HepG2 (cell line): ENCODE data around the gene TMEM240. TPM values are rescaled to one million over a fixed set of nuclear protein-coding genes. Genes with fewer than 3 reads are reported as not detected.
A peak's percentile ranks its signal among the peaks of the same experiment; 100 is the strongest.

Experiments used
- ARNT ChIP-seq: fragments of 450-650 bp; IDR thresholded peaks from 2 replicates; pipeline ENCODE4 v1.6.1; 2017
- ATF2 ChIP-seq: sonication (generic); formaldehyde crosslinking; IDR thresholded peaks from 2 replicates; pipeline ENCODE4 v1.4.0; 2020; ENCODE audit warnings: missing genetic modification reagents
- CREM ChIP-seq, 2 experiments: sonication (generic) in 1 of 2; formaldehyde crosslinking in 1 of 2; IDR thresholded peaks; 2 replicates each; pipeline versions ENCODE4 v1.4.0 to v1.6.1; 2016 to 2020; ENCODE audit warnings: antibody characterized with exemption in 1 of 2, mild to moderate bottlenecking in 1 of 2, missing genetic modification reagents in 1 of 2
- DMAP1 ChIP-seq: IDR thresholded peaks from 2 replicates; pipeline ENCODE4 v1.6.1; 2016
- IRF2 ChIP-seq: IDR thresholded peaks from 2 replicates; pipeline ENCODE4 v1.6.1; 2018; ENCODE audit warnings: missing genetic modification reagents, missing compliant biosample characterization
- KDM1A ChIP-seq: IDR thresholded peaks from 2 replicates; pipeline ENCODE4 v1.6.1; 2016; ENCODE audit warnings: missing compliant biosample characterization
- KLF15 ChIP-seq: sonication (generic); formaldehyde crosslinking; IDR thresholded peaks from 2 replicates; pipeline ENCODE4 v1.8.1; 2023; ENCODE audit warnings: borderline replicate concordance, mild to moderate bottlenecking, inconsistent platforms, missing genetic modification reagents, mixed read lengths
- MAFK ChIP-seq, 2 experiments: IDR thresholded peaks in 1 of 2; conservative IDR thresholded peaks in 1 of 2; 2 replicates each; pipeline ENCODE4 v1.6.1; 2011; ENCODE audit warnings: improper control_type of control experiment in 2 of 2, low read length in 2 of 2
- MEF2D ChIP-seq: sonication (generic); formaldehyde crosslinking; IDR thresholded peaks from 2 replicates; pipeline ENCODE4 v1.5.1; 2020; ENCODE audit warnings: mild to moderate bottlenecking, missing genetic modification reagents
- MTF2 ChIP-seq: sonication (generic); formaldehyde crosslinking; IDR thresholded peaks from 2 replicates; pipeline ENCODE4 v1.5.0; 2020; ENCODE audit warnings: missing genetic modification reagents, borderline replicate concordance
- NPAS2 ChIP-seq: sonication (generic); formaldehyde crosslinking; IDR thresholded peaks from 2 replicates; pipeline ENCODE4 v1.8.0; 2022; ENCODE audit warnings: mild to moderate bottlenecking, missing genetic modification reagents, borderline replicate concordance
- PLRG1 ChIP-seq: fragments of 450-650 bp; conservative IDR thresholded peaks from 2 replicates; pipeline ENCODE4 v1.6.1; 2016
- PTBP1 ChIP-seq: fragments of 200-400 bp; formaldehyde crosslinking; IDR thresholded peaks from 2 replicates; pipeline ENCODE4 v1.6.1; 2018; ENCODE audit warnings: low read length, low read depth; ENCODE audit not compliant: poor library complexity, severe bottlenecking
- THYN1 ChIP-seq: sonication (generic); formaldehyde crosslinking; IDR thresholded peaks from 2 replicates; pipeline ENCODE4 v1.8.1; 2023; ENCODE audit warnings: low read depth, mild to moderate bottlenecking, moderate library complexity, missing genetic modification reagents, borderline replicate concordance
- ZMYM3 ChIP-seq: sonication (generic); formaldehyde crosslinking; IDR thresholded peaks from 2 replicates; pipeline ENCODE4 v1.5.1; 2020; ENCODE audit warnings: mild to moderate bottlenecking, missing genetic modification reagents
- ZNF10 ChIP-seq: sonication (generic); formaldehyde crosslinking; IDR thresholded peaks from 2 replicates; pipeline ENCODE4 v1.4.0; 2020; ENCODE audit warnings: mild to moderate bottlenecking, low read depth, missing genetic modification reagents, borderline replicate concordance
- ZNF124 ChIP-seq: sonication (generic); formaldehyde crosslinking; IDR thresholded peaks from 2 replicates; pipeline ENCODE4 v1.4.0; 2020; ENCODE audit warnings: missing genetic modification reagents
- ZNF18 ChIP-seq: sonication (generic); formaldehyde crosslinking; IDR thresholded peaks from 2 replicates; pipeline ENCODE4 v1.8.0; 2022; ENCODE audit warnings: mild to moderate bottlenecking, missing genetic modification reagents; ENCODE audit not compliant: insufficient replicate concordance
- ZNF451 ChIP-seq: sonication (generic); formaldehyde crosslinking; IDR thresholded peaks from 2 replicates; pipeline ENCODE4 v1.5.0; 2020; ENCODE audit warnings: mild to moderate bottlenecking, missing genetic modification reagents
- ZNF619 ChIP-seq: sonication (generic); formaldehyde crosslinking; IDR thresholded peaks from 2 replicates; pipeline ENCODE4 v1.4.0; 2020; ENCODE audit warnings: mild to moderate bottlenecking, missing genetic modification reagents
- ZNF777 ChIP-seq: sonication (generic); formaldehyde crosslinking; IDR thresholded peaks from 2 replicates; pipeline ENCODE4 v1.4.0; 2020; ENCODE audit warnings: missing genetic modification reagents
- ZNF780A ChIP-seq: sonication (generic); formaldehyde crosslinking; IDR thresholded peaks from 2 replicates; pipeline ENCODE4 v1.8.0; 2022; ENCODE audit warnings: mild to moderate bottlenecking, missing genetic modification reagents, moderate library complexity
- polyA plus RNA-seq, 8 experiments: library from polyadenylated mRNA; depleted of rRNA in 3 of 8; stranded (reverse) in 7 of 8; unstranded in 1 of 8; fragments of >200 nt; fragmentation: Illumina TruSeq in 4 of 8; extraction: Trizol in 4 of 8; gene quantifications; 2 replicates each; pipeline versions ENCODE4 v1.2.1 to v1.2.3, GENCODE V29; 2011 to 2016; ENCODE audit warnings: low read depth in 4 of 8, missing spikeins in 1 of 8, mixed read lengths in 1 of 8; ENCODE audit not compliant: insufficient read depth in 1 of 8
- total RNA-seq, 5 experiments: library from RNA; depleted of rRNA; stranded (reverse); fragments of >200 nt; fragmentation: Illumina TruSeq; extraction: Trizol; gene quantifications; 2 replicates each; pipeline ENCODE4 v1.2.3, GENCODE V29; 2016; ENCODE audit warnings: low read depth in 1 of 5

Gene TMEM240
- total and polyA plus RNA-seq, 2 of the 13 experiments (the other 11 are each of a cell fraction or from before 2014, with no cell fraction given), result 0.17 TPM; not detected in 1

GRCh38 chr1:1573843-1574720, 33.7 kb upstream of the TMEM240 start (continued):
- TF ChIP-seq ZNF18 (CRISPR knock-in tag), result no peak
- no peak for TF ChIP-seq ZNF124 (CRISPR knock-in tag)
- no peak for TF ChIP-seq MTF2 (CRISPR knock-in tag)
- no peak for TF ChIP-seq THYN1 (CRISPR knock-in tag)
- no peak for TF ChIP-seq PTBP1
- TF ChIP-seq KLF15 (CRISPR knock-in tag), result no peak
- no peak for TF ChIP-seq ZNF619
- TF ChIP-seq CREM (IDR thresholded peaks at IDR 0.05), result no peak
- no peak for TF ChIP-seq CREM (CRISPR knock-in tag; IDR thresholded peaks at IDR 0.05)
- no peak for TF ChIP-seq ZMYM3 (CRISPR knock-in tag)
- TF ChIP-seq IRF2, result no peak
- TF ChIP-seq NPAS2 (CRISPR knock-in tag), result no peak
- TF ChIP-seq ZNF780A (CRISPR knock-in tag), result no peak
- no peak for TF ChIP-seq MAFK (conservative IDR thresholded peaks at IDR 0.05 in 1 of 2, IDR thresholded peaks at IDR 0.05 in 1 of 2; ENCODE audit: low read length in 2 of 2)
- TF ChIP-seq ZNF777, result no peak
- TF ChIP-seq ATF2, result no peak
- peak; percentile 63; the same call in 1 of the 2 replicates for TF ChIP-seq DMAP1
- TF ChIP-seq ARNT, result no peak
- TF ChIP-seq PLRG1, result no peak
- TF ChIP-seq KDM1A, result no peak
- TF ChIP-seq ZNF451 (CRISPR knock-in tag), result peak; percentile 65; the same call in 1 of the 2 replicates
- TF ChIP-seq MEF2D (CRISPR knock-in tag), result no peak
- TF ChIP-seq ZNF10 (CRISPR knock-in tag), result no peak
